Neural progenitor cell (in vitro differentiated cells): ENCODE results near the gene LDLRAD4. TPM values are rescaled to one million over a fixed set of nuclear protein-coding genes. Genes with fewer than 3 reads are reported as not detected.

Experiments
- DNase-seq: peaks from one replicate; pipeline ENCODE4 v3.0.0-alpha.2; 2016; ENCODE audit warnings: low spot score
- H2AFZ ChIP-seq: fragments of 200-600 bp; sonication (generic); replicated peaks from 2 replicates; pipeline ENCODE4 v1.6.1; 2016; ENCODE audit warnings: antibody characterized with exemption
- H3F3A ChIP-seq: fragments of 200-600 bp; sonication (generic); 2 replicates; pipeline ENCODE4 v1.6.1; 2016; ENCODE audit warnings: antibody characterized with exemption, low read depth
- H3K27ac ChIP-seq: fragments of 200-600 bp; sonication (generic); 2 replicates; pipeline ENCODE4 v1.5.1; 2016; ENCODE audit warnings: mild to moderate bottlenecking
- H3K27me3 ChIP-seq: fragments of 200-600 bp; sonication (generic); 2 replicates; pipeline ENCODE4 v1.6.1; 2016; ENCODE audit warnings: mild to moderate bottlenecking, moderate library complexity
- H3K36me3 ChIP-seq: fragments of 200-600 bp; sonication (generic); 2 replicates; pipeline ENCODE4 v1.5.1; 2016
- H3K4me1 ChIP-seq: fragments of 200-600 bp; sonication (generic); 2 replicates; pipeline ENCODE4 v1.6.1; 2016; ENCODE audit warnings: mixed run types
- H3K4me2 ChIP-seq: fragments of 200-600 bp; sonication (generic); 2 replicates; pipeline ENCODE4 v1.6.1; 2016
- H3K4me3 ChIP-seq: fragments of 200-600 bp; sonication (generic); 2 replicates; pipeline ENCODE4 v1.5.1; 2016
- H3K79me2 ChIP-seq: fragments of 200-600 bp; sonication (generic); 2 replicates; pipeline ENCODE4 v1.6.1; 2016; ENCODE audit warnings: low read depth
- H3K9ac ChIP-seq: fragments of 200-600 bp; sonication (generic); 2 replicates; pipeline ENCODE4 v1.6.1; 2016
- H3K9me3 ChIP-seq: fragments of 200-600 bp; sonication (generic); 2 replicates; pipeline ENCODE4 v1.5.1; 2016; ENCODE audit warnings: low read depth
- H4K20me1 ChIP-seq: fragments of 200-600 bp; sonication (generic); 2 replicates; pipeline ENCODE4 v1.6.1; 2016; ENCODE audit warnings: low read depth
- H3K27ac Mint-ChIP-seq: 3 replicates; pipeline ENCODE4 v1.8.0; 2021; ENCODE audit warnings: mixed read lengths
- H3K27me3 Mint-ChIP-seq: 2 replicates; pipeline ENCODE4 v1.8.0; 2022; ENCODE audit warnings: low read depth, mild to moderate bottlenecking, inconsistent platforms, moderate library complexity, mixed read lengths; ENCODE audit not compliant: insufficient read depth
- H3K36me3 Mint-ChIP-seq: 3 replicates; pipeline ENCODE4 v1.8.0; 2021; ENCODE audit warnings: mixed read lengths
- H3K4me1 Mint-ChIP-seq: 3 replicates; pipeline ENCODE4 v1.8.0; 2021; ENCODE audit warnings: mixed read lengths
- H3K4me3 Mint-ChIP-seq: 3 replicates; pipeline ENCODE4 v1.8.0; 2021; ENCODE audit warnings: mild to moderate bottlenecking, moderate library complexity, mixed read lengths
- H3K9me3 Mint-ChIP-seq: 3 replicates; pipeline ENCODE4 v1.8.0; 2020; ENCODE audit warnings: mixed read lengths
- EZH2 ChIP-seq: fragments of 200-600 bp; sonication (generic); IDR thresholded peaks from 2 replicates; pipeline ENCODE4 v1.6.1; 2017; ENCODE audit warnings: antibody characterized with exemption, mild to moderate bottlenecking, moderate library complexity
- EZH2phosphoT487 ChIP-seq: fragments of 200-600 bp; sonication (generic); IDR thresholded peaks from 2 replicates; pipeline ENCODE4 v1.6.1; 2017; ENCODE audit warnings: antibody characterized with exemption
- total RNA-seq: library from RNA; depleted of rRNA; stranded (reverse); fragments of >200 nt; gene quantifications from 2 replicates; pipeline ENCODE4 v1.2.3, GENCODE V29; 2015; ENCODE audit warnings: low replicate concordance
- TF ChIP-seq, protein P1 (sequence below): fragments of 200-600 bp; sonication (generic); IDR thresholded peaks from 2 replicates; pipeline ENCODE4 v1.5.1; 2017; ENCODE audit warnings: antibody characterized with exemption, mild to moderate bottlenecking

Gene LDLRAD4
- total RNA-seq, 1 donor from 2014 or later = 0.65 TPM

DNA sequence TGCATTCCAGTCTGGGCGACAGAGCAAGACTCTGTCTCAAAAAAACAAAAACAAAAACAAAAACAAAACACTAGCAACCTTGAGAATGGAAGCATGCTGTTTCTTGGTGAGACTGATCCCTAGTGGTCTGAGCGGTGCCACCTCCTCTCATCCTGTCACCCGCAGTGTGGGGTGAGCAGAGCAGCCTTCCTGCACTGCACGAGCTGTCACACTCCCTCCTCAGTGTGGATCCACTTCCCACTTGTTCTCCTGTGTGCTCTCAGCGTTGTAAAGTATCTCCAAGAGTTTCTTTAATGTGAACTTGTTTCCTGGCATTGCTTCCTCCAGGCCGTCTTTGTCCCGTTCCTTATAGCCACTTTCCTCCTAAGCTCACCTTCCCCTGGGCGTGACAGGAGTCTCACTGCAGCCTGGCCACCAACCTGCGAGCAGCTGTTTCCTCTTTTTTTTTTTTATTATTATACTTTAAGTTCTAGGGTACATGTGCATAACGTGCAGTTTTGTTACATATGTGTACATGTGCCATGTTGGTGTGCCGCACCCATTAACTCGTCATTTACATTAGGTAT, 287.3 kb downstream of the LDLRAD4 start:
- peaks cover 20% of the 10 kb centered on the region for H3K27me3 ChIP-seq
- Mint-ChIP-seq H3K27ac (no peak overlapping the region), H3K9me3 (peaks cover 13% of the 10 kb centered on the region), H3K4me3 (no peak overlapping the region), H3K36me3 (peaks cover 4% of the 10 kb centered on the region), H3K27me3 (peaks cover 8% of the 10 kb centered on the region), H3K4me1 (peaks cover 18% of the 10 kb centered on the region)
- no peaks in the 10 kb centered on the region for H4K20me1 ChIP-seq
- H3K4me2 ChIP-seq = no peak overlapping the region
- H3K9me3 ChIP-seq = no peaks in the 10 kb centered on the region
- peaks cover 5% of the 10 kb centered on the region for H3K4me1 ChIP-seq
- no peak overlapping the region for H3K4me3 ChIP-seq
- H3K27ac ChIP-seq = no peak overlapping the region
- no peak overlapping the region for H3K9ac ChIP-seq
- no peaks in the 10 kb centered on the region for H3K79me2 ChIP-seq
- H3K36me3 ChIP-seq = no peaks in the 10 kb centered on the region
- H2AFZ ChIP-seq = no peak overlapping the region
- DNase-seq = no peak
- no peaks in the 10 kb centered on the region for H3F3A ChIP-seq
- TF ChIP-seq, protein P1, sequence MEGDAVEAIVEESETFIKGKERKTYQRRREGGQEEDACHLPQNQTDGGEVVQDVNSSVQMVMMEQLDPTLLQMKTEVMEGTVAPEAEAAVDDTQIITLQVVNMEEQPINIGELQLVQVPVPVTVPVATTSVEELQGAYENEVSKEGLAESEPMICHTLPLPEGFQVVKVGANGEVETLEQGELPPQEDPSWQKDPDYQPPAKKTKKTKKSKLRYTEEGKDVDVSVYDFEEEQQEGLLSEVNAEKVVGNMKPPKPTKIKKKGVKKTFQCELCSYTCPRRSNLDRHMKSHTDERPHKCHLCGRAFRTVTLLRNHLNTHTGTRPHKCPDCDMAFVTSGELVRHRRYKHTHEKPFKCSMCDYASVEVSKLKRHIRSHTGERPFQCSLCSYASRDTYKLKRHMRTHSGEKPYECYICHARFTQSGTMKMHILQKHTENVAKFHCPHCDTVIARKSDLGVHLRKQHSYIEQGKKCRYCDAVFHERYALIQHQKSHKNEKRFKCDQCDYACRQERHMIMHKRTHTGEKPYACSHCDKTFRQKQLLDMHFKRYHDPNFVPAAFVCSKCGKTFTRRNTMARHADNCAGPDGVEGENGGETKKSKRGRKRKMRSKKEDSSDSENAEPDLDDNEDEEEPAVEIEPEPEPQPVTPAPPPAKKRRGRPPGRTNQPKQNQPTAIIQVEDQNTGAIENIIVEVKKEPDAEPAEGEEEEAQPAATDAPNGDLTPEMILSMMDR = no peak
- no peak for TF ChIP-seq EZH2phosphoT487
- TF ChIP-seq EZH2 = no peak

DNA sequence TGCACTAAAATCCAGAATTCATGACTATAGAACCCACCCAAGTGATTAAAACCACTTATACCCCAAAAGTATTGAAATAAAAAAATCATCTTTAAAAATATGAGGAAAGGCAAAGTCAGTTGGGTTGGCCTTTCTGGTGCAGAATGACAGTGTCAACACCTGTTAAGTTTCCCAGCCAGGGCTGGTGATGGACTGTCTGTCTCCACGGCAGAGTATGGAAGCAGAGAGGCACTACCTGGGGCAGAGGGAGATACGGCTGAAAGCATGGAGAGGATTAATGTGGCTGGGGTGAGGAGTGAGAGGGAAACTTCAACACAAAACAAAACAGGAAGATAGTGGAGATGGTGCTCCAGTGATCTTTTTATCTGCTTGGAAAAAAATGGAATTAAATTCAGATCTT, 292.0 kb downstream of the LDLRAD4 start:
- no peaks in the 10 kb centered on the region for H4K20me1 ChIP-seq

DNA sequence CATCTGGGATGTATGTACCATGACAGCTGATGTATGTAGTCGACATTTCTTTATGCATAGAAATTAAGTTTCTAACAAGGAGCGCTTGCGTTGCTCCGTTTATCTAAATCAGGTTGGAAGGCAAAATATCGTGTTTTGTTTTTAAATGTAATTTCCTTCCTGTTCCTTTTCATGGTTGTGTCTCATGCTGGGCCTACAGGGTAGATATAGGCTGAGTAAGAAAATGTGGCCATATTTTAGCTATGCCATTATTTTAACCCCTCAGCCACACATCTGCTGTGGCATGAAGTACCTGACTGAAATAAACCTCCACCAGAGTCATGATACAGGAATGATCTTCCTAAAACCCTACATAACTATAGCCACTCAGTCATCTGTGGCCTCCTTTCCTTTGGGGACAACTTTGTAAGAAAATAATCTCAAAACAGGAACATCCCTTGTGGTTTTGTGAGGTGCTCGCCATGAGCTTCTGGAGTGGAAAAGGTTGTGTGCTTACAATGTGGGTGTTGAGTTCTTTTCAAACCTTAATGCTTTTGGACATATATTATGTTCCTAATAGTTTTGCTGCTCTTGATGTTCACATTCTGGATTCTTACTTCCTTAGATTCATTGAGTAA, 293.5 kb downstream of the LDLRAD4 start:
- Mint-ChIP-seq H3K4me3 (no peak overlapping the region), H3K27ac (no peak overlapping the region), H3K36me3 (peaks cover 4% of the 10 kb centered on the region), H3K27me3 (peaks cover 2% of the 10 kb centered on the region), H3K9me3 (peaks cover 13% of the 10 kb centered on the region), H3K4me1 (peaks cover 6% of the 10 kb centered on the region)
- H4K20me1 ChIP-seq = no peaks in the 10 kb centered on the region
- no peaks in the 10 kb centered on the region for H3K27me3 ChIP-seq
- no peaks in the 10 kb centered on the region for H3K36me3 ChIP-seq
- no peak for TF ChIP-seq EZH2phosphoT487
- TF ChIP-seq, protein P1 = no peak
- TF ChIP-seq EZH2 = no peak
- H3K79me2 ChIP-seq = no peaks in the 10 kb centered on the region
- no peak overlapping the region for H3K4me2 ChIP-seq
- H3K4me3 ChIP-seq = no peak overlapping the region
- H2AFZ ChIP-seq = no peak overlapping the region
- no peak overlapping the region for H3K9ac ChIP-seq
- no peaks in the 10 kb centered on the region for H3K4me1 ChIP-seq
- no peak for DNase-seq
- H3K9me3 ChIP-seq = no peaks in the 10 kb centered on the region
- H3K27ac ChIP-seq = no peak overlapping the region
- no peaks in the 10 kb centered on the region for H3F3A ChIP-seq

More for the DNA sequence above, 292.0 kb downstream of the LDLRAD4 start:
- DNase-seq = no peak
- H3K4me3 Mint-ChIP-seq = no peak overlapping the region
- H3K4me1 ChIP-seq = no peaks in the 10 kb centered on the region
- no peak overlapping the region for H3K27ac ChIP-seq
- peaks cover 6% of the 10 kb centered on the region for H3K4me1 Mint-ChIP-seq
- H3K27me3 Mint-ChIP-seq = peaks cover 2% of the 10 kb centered on the region
- no peaks in the 10 kb centered on the region for H3F3A ChIP-seq
- H3K9ac ChIP-seq = no peak overlapping the region
- H3K4me3 ChIP-seq = no peak overlapping the region
- peaks cover 13% of the 10 kb centered on the region for H3K9me3 Mint-ChIP-seq
- TF ChIP-seq, protein P1 = no peak
- TF ChIP-seq EZH2phosphoT487 (no peak), EZH2 (no peak)
- no peak overlapping the region for H2AFZ ChIP-seq
- peaks cover 4% of the 10 kb centered on the region for H3K36me3 Mint-ChIP-seq
- H3K36me3 ChIP-seq = no peaks in the 10 kb centered on the region
- no peaks in the 10 kb centered on the region for H3K27me3 ChIP-seq
- H3K79me2 ChIP-seq = no peaks in the 10 kb centered on the region
- H3K9me3 ChIP-seq = no peaks in the 10 kb centered on the region
- H3K4me2 ChIP-seq = no peak overlapping the region
- H3K27ac Mint-ChIP-seq = no peak overlapping the region
